Left ventricle myocardium inferior (tissue), 1 donor: Measurements from ENCODE around the gene C21orf91. TPM values are rescaled to one million over a fixed set of nuclear protein-coding genes. Genes with fewer than 3 reads are reported as not detected.
"Not testable (repeated sequence)": the region's sequence is repeated elsewhere in the genome, so short reads cannot be mapped to it uniquely, and the experiment has no call there.

ENCODE experiments used
- DNase-seq: peaks from one replicate; pipeline ENCODE4 v3.0.0-alpha.2; 2020
- H3K27ac ChIP-seq: fragments of 200-600 bp; replicated peaks from 2 replicates; pipeline ENCODE4 v1.8.0; 2021
- H3K27me3 ChIP-seq: fragments of 200-600 bp; 2 replicates; pipeline ENCODE4 v1.8.0; 2021; ENCODE audit warnings: low read depth
- H3K36me3 ChIP-seq: fragments of 200-600 bp; 2 replicates; pipeline ENCODE4 v1.8.0; 2021
- H3K4me1 ChIP-seq: fragments of 200-600 bp; 2 replicates; pipeline ENCODE4 v1.8.0; 2021
- H3K4me3 ChIP-seq: fragments of 200-600 bp; 2 replicates; pipeline ENCODE4 v1.8.0; 2021; ENCODE audit warnings: mild to moderate bottlenecking, moderate library complexity
- H3K9me3 ChIP-seq: fragments of 200-600 bp; replicated peaks from 2 replicates; pipeline ENCODE4 v1.8.0; 2021
- CTCF ChIP-seq: fragments of 200-600 bp; IDR thresholded peaks from 2 replicates; pipeline ENCODE4 v1.8.0; 2021; ENCODE audit warnings: antibody characterized with exemption, mild to moderate bottlenecking, borderline replicate concordance
- intact Hi-C: fragments of 100-400 bp; cut with micrococcal nuclease; formaldehyde crosslinking; loops from one replicate; pipeline ENCODE4 v1.11.0; 2022
- total RNA-seq: library from RNA; stranded (reverse); fragmentation: NEBNext Ultra II Directional; extraction: Animal tissue kit (Norgen Biotek cat#: 25700); gene quantifications from one replicate; pipeline ENCODE4 v1.2.1, GENCODE V29; 2021
- donor health status: DM: no; HTN: yes; CAD: no; lungs with severe emphysema.

Gene C21orf91
- total RNA-seq, 1 donor from 2014 or later: 10.2 TPM

- no peaks in the 10 kb centered on the region for H3K27me3 ChIP-seq
- H3K4me1 ChIP-seq: no peaks in the 10 kb centered on the region
These were observed 41.9 kb downstream of the C21orf91 start for GRCh38 chr21:17777072-17777765.

GRCh38 chr21:17775431-17776126, 43.6 kb downstream of the C21orf91 start:
- no peak for TF ChIP-seq CTCF
- no peaks in the 10 kb centered on the region for H3K36me3 ChIP-seq
- H3K4me3 ChIP-seq: no peak overlapping the region
- peaks cover 17% of the 10 kb centered on the region for H3K9me3 ChIP-seq
- intact Hi-C loops: no loop called here
- DNase-seq: no peak
- no peaks in the 10 kb centered on the region for H3K4me1 ChIP-seq
- no peak overlapping the region for H3K27ac ChIP-seq
- H3K27me3 ChIP-seq: no peaks in the 10 kb centered on the region

More at GRCh38 chr21:17777072-17777765, 41.9 kb downstream of the C21orf91 start:
- Histone ChIP-seq H3K4me3 (no peak overlapping the region), H3K27ac (no peak overlapping the region), H3K36me3 (no peaks in the 10 kb centered on the region), H3K9me3 (peaks cover 7% of the 10 kb centered on the region)
- no peak for TF ChIP-seq CTCF
- intact Hi-C loops: no loop called here
- DNase-seq: no peak

GRCh38 chr21:17775021-17775420, 44.1 kb downstream of the C21orf91 start:
- H3K9me3 ChIP-seq: peaks cover 22% of the 10 kb centered on the region
- H3K4me3 ChIP-seq, H3K4me1 ChIP-seq, intact Hi-C loops, H3K27me3 ChIP-seq, DNase-seq, H3K36me3 ChIP-seq, H3K27ac ChIP-seq: not testable (repeated sequence)

GRCh38 chr21:17769447-17769845, 49.7 kb downstream of the C21orf91 start:
- Histone ChIP-seq H3K27me3 (no peaks in the 10 kb centered on the region), H3K27ac (no peak overlapping the region), H3K4me1 (no peaks in the 10 kb centered on the region), H3K9me3 (peaks cover 24% of the 10 kb centered on the region), H3K4me3 (no peak overlapping the region), H3K36me3 (no peaks in the 10 kb centered on the region)
- no peak for TF ChIP-seq CTCF
- intact Hi-C loops: no loop called here
- no peak for DNase-seq

GRCh38 chr21:17768840-17769446, 50.2 kb downstream of the C21orf91 start:
- TF ChIP-seq CTCF: no peak

GRCh38 chr21:17765207-17765606, 53.9 kb downstream of the C21orf91 start:
- Histone ChIP-seq H3K27me3 (no peaks in the 10 kb centered on the region), H3K9me3 (peaks cover 4% of the 10 kb centered on the region), H3K4me1 (no peaks in the 10 kb centered on the region), H3K4me3 (no peak overlapping the region), H3K27ac (no peak overlapping the region), H3K36me3 (no peaks in the 10 kb centered on the region)
- no peak for DNase-seq
- TF ChIP-seq CTCF: no peak
- intact Hi-C loops: no loop called here

More at GRCh38 chr21:17768840-17769446, 50.2 kb downstream of the C21orf91 start:
- intact Hi-C loops: no loop called here
- Histone ChIP-seq H3K27me3 (no peaks in the 10 kb centered on the region), H3K4me3 (no peak overlapping the region), H3K36me3 (no peaks in the 10 kb centered on the region), H3K9me3 (peaks cover 24% of the 10 kb centered on the region), H3K27ac (no peak overlapping the region), H3K4me1 (no peaks in the 10 kb centered on the region)
- no peak for DNase-seq
